IMR-90 (cell line): Measurements from ENCODE around the gene SYNE3. TPM values are rescaled to one million over a fixed set of nuclear protein-coding genes. Genes with fewer than 3 reads are reported as not detected.

Experiments used
- ATAC-seq: fragments of 200-7000 bp; cut with Tn5 transposase; 2 replicates; pipeline ENCODE4 v1.9.1; 2020; ENCODE audit warnings: low read depth, mild to moderate bottlenecking, moderate library complexity
- BruUV-seq: library from RNA; stranded (reverse); fragments of 400-500 nt; replicated peaks from 2 replicates; lab custom pipeline; 2021; lab: Mats Ljungman, UMichigan
- CTCF ChIA-PET: fragments of 300-600 bp; formaldehyde crosslinking; extraction: SDS; loops from one replicate; lab custom pipeline; 2021; ENCODE audit warnings: antibody characterized with exemption; lab: Yijun Ruan, JAX
- POLR2A ChIA-PET: fragments of 300-600 bp; sonication (Branson Sonifier 250); formaldehyde crosslinking; loops from one replicate; lab custom pipeline; 2022; ENCODE audit warnings: antibody characterized with exemption; ENCODE audit not compliant: unreplicated experiment; lab: Charles Lee
- DNase-seq: peaks from one replicate; pipeline ENCODE4 v3.0.0; 2013
- H2AFZ ChIP-seq: replicated peaks from 2 replicates; pipeline ENCODE3; 2013; ENCODE audit warnings: low read length, mild to moderate bottlenecking; ENCODE audit not compliant: poor library complexity
- H2AK5ac ChIP-seq: 2 replicates; pipeline ENCODE4 v1.6.1; 2013; ENCODE audit warnings: low read depth, low read length, inconsistent platforms
- H2AK9ac ChIP-seq: replicated peaks from 2 replicates; pipeline ENCODE3; 2013; ENCODE audit warnings: mild to moderate bottlenecking, low read depth, low read length, moderate library complexity; ENCODE audit not compliant: poor library complexity
- H2BK120ac ChIP-seq: 2 replicates; pipeline ENCODE4 v1.6.1; 2013; ENCODE audit warnings: low read depth, low read length, inconsistent platforms
- H2BK15ac ChIP-seq: 3 replicates; pipeline ENCODE4 v1.6.1; 2013; ENCODE audit warnings: low read depth, low read length, inconsistent platforms
- H2BK20ac ChIP-seq: 2 replicates; pipeline ENCODE4 v1.6.1; 2013; ENCODE audit warnings: low read depth, mild to moderate bottlenecking, inconsistent platforms, low read length, moderate library complexity
- H2BK5ac ChIP-seq: 2 replicates; pipeline ENCODE4 v1.6.1; 2013; ENCODE audit warnings: mild to moderate bottlenecking, low read depth, low read length, inconsistent platforms; ENCODE audit not compliant: poor library complexity, severe bottlenecking
- H3K14ac ChIP-seq: replicated peaks from 2 replicates; pipeline ENCODE4 v1.6.1; 2013; ENCODE audit warnings: low read depth, low read length, inconsistent platforms
- H3K18ac ChIP-seq: 2 replicates; pipeline ENCODE4 v1.6.1; 2013; ENCODE audit warnings: low read depth, low read length, control low read depth
- H3K23ac ChIP-seq: 2 replicates; pipeline ENCODE4 v1.6.1; 2013; ENCODE audit warnings: low read depth, low read length, inconsistent platforms
- H3K27ac ChIP-seq: 2 replicates; pipeline ENCODE4 v1.5.1; 2013; ENCODE audit warnings: mild to moderate bottlenecking, control low read depth, low read length; ENCODE audit not compliant: insufficient read depth
- H3K27me3 ChIP-seq: 2 replicates; pipeline ENCODE4 v1.6.1; 2013; ENCODE audit warnings: low read length; ENCODE audit not compliant: control insufficient read depth, insufficient read depth
- H3K36me3 ChIP-seq: 2 replicates; pipeline ENCODE4 v1.6.1; 2013; ENCODE audit warnings: low read length, mixed read lengths; ENCODE audit not compliant: control insufficient read depth, insufficient read depth
- H3K4ac ChIP-seq: 2 replicates; pipeline ENCODE4 v1.6.1; 2013; ENCODE audit warnings: low read depth, low read length, inconsistent platforms
- H3K4me1 ChIP-seq: 2 replicates; pipeline ENCODE4 v1.6.1; 2013; ENCODE audit warnings: low read length, mixed read lengths; ENCODE audit not compliant: control insufficient read depth, insufficient read depth
- H3K4me2 ChIP-seq: 2 replicates; pipeline ENCODE4 v1.6.1; 2013; ENCODE audit warnings: low read depth, mild to moderate bottlenecking, control low read depth, low read length, moderate library complexity
- H3K4me3 ChIP-seq: 2 replicates; pipeline ENCODE4 v1.5.1; 2013; ENCODE audit warnings: low read depth, mild to moderate bottlenecking, control low read depth, low read length, moderate library complexity; ENCODE audit not compliant: insufficient read depth
- H3K56ac ChIP-seq: 2 replicates; pipeline ENCODE4 v1.6.1; 2013; ENCODE audit warnings: low read length, inconsistent platforms; ENCODE audit not compliant: insufficient read depth; ENCODE audit errors: extremely low read depth
- H3K79me1 ChIP-seq, 2 experiments: 2 replicates each; pipeline ENCODE4 v1.6.1; 2013; ENCODE audit warnings: low read length in 2 of 2, inconsistent platforms in 1 of 2, low read depth in 1 of 2
- H3K9ac ChIP-seq: 2 replicates; pipeline ENCODE4 v1.6.1; 2013; ENCODE audit warnings: low read depth, low read length, control low read depth
- H3K9me1 ChIP-seq: 2 replicates; pipeline ENCODE4 v1.6.1; 2013; ENCODE audit warnings: low read length, inconsistent platforms; ENCODE audit not compliant: insufficient read depth
- H3K9me3 ChIP-seq: 2 replicates; pipeline ENCODE4 v1.6.1; 2013; ENCODE audit warnings: low read length; ENCODE audit not compliant: control insufficient read depth, insufficient read depth
- H4K20me1 ChIP-seq: 2 replicates; pipeline ENCODE4 v1.6.1; 2013; ENCODE audit warnings: low read length, inconsistent platforms; ENCODE audit not compliant: insufficient read depth
- H4K5ac ChIP-seq: 2 replicates; pipeline ENCODE4 v1.6.1; 2013; ENCODE audit warnings: mild to moderate bottlenecking, low read depth, low read length, control low read depth
- H4K8ac ChIP-seq, 2 experiments: 2 replicates each; pipeline ENCODE4 v1.6.1; 2013; ENCODE audit warnings: low read depth in 2 of 2, low read length in 2 of 2, control low read depth in 1 of 2, inconsistent platforms in 1 of 2
- H4K91ac ChIP-seq: 2 replicates; pipeline ENCODE4 v1.6.1; 2013; ENCODE audit warnings: low read depth, low read length, inconsistent platforms; ENCODE audit not compliant: insufficient read depth
- CEBPB ChIP-seq: IDR thresholded peaks from 2 replicates; pipeline ENCODE4 v1.6.1; 2012; ENCODE audit warnings: low read depth, low read length, improper control_type of control experiment
- CHD1 ChIP-seq: IDR thresholded peaks from 2 replicates; pipeline ENCODE4 v1.6.1; 2012; ENCODE audit warnings: low read depth, low read length, improper control_type of control experiment
- CTCF ChIP-seq: conservative IDR thresholded peaks from 2 replicates; pipeline ENCODE4 v1.5.1; 2012; ENCODE audit warnings: mild to moderate bottlenecking, low read depth, low read length, improper control_type of control experiment
- FOS ChIP-seq: fragments of 150-350 bp; IDR thresholded peaks from 2 replicates; pipeline ENCODE4 v1.6.1; 2016; ENCODE audit warnings: low read depth, low read length
- MAFK ChIP-seq: IDR thresholded peaks from 2 replicates; pipeline ENCODE4 v1.6.1; 2012; ENCODE audit warnings: low read depth, low read length, improper control_type of control experiment
- MAZ ChIP-seq: IDR thresholded peaks from 2 replicates; pipeline ENCODE4 v1.6.1; 2012; ENCODE audit warnings: low read depth, mild to moderate bottlenecking, low read length, improper control_type of control experiment, moderate library complexity, borderline replicate concordance
- MXI1 ChIP-seq: IDR thresholded peaks from 2 replicates; pipeline ENCODE4 v1.6.1; 2012; ENCODE audit warnings: low read depth, mild to moderate bottlenecking, low read length, moderate library complexity, borderline replicate concordance
- NFE2L2 ChIP-seq: fragments of 150-350 bp; IDR thresholded peaks from 2 replicates; pipeline ENCODE4 v1.6.1; 2016; ENCODE audit warnings: low read depth, mild to moderate bottlenecking, low read length
- POLR2A ChIP-seq: IDR thresholded peaks from 2 replicates; pipeline ENCODE4 v1.6.1; 2012; ENCODE audit warnings: mild to moderate bottlenecking, low read depth, low read length
- RAD21 ChIP-seq: IDR thresholded peaks from 2 replicates; pipeline ENCODE4 v1.6.1; 2012; ENCODE audit warnings: low read length, improper control_type of control experiment
- RCOR1 ChIP-seq: IDR thresholded peaks from 2 replicates; pipeline ENCODE4 v1.6.1; 2012; ENCODE audit warnings: mild to moderate bottlenecking, low read length, improper control_type of control experiment; ENCODE audit not compliant: insufficient replicate concordance
- RFX5 ChIP-seq: IDR thresholded peaks from 2 replicates; pipeline ENCODE4 v1.8.0; 2012; ENCODE audit warnings: low read depth, mild to moderate bottlenecking, low read length, moderate library complexity
- SMC3 ChIP-seq: fragments of 150-350 bp; IDR thresholded peaks from 2 replicates; pipeline ENCODE4 v1.6.1; 2016; ENCODE audit warnings: low read depth, mild to moderate bottlenecking, antibody characterized with exemption, low read length, moderate library complexity
- WGBS, 2 experiments: methylation state at CpG; one replicate each; pipeline versions ENCODE4 v1.1.5 to v1.1.7; 2013; ENCODE audit warnings: missing lambda C conversion rate in 2 of 2; ENCODE audit not compliant: insufficient read length in 1 of 2; ENCODE audit errors: extremely low coverage in 2 of 2; 5-methylcytosine and 5-hydroxymethylcytosine counted together
- dilution Hi-C: fragments of 300-500 bp; cut with HindIII; formaldehyde crosslinking; loops from one replicate; pipeline ENCODE4 v1.14.3; 2018; ENCODE audit warnings: low sequenced_read_pairs; ENCODE audit not compliant: unreplicated experiment
- in situ Hi-C: fragments of 300-500 bp; cut with MboI; formaldehyde crosslinking; loops from 3 replicates; pipeline ENCODE4 v1.14.3; 2019; ENCODE audit warnings: low sequenced_read_pairs, inconsistent platforms, mixed read lengths
- intact Hi-C: fragments of 100-400 bp; cut with micrococcal nuclease; formaldehyde crosslinking; loops from 2 replicates; pipeline ENCODE4 v1.10.0; 2022
- polyA plus RNA-seq, 3 experiments: library from polyadenylated mRNA; depleted of rRNA; stranded (reverse); fragments of >200 nt; gene quantifications; 2 replicates each; pipeline ENCODE4 v1.2.3, GENCODE V29; 2012; ENCODE audit warnings: low replicate concordance in 1 of 3
- total RNA-seq: library from RNA; depleted of rRNA; stranded (reverse); fragments of >200 nt; gene quantifications from 2 replicates; pipeline ENCODE4 v1.2.3, GENCODE V29; 2012
- TF ChIP-seq, protein P1 (sequence below): fragments of 150-350 bp; IDR thresholded peaks from 2 replicates; pipeline ENCODE4 v1.6.1; 2017; ENCODE audit warnings: mild to moderate bottlenecking, antibody characterized with exemption, low read length, low read depth
- TF ChIP-seq, protein P2 (sequence below): fragments of 150-350 bp; IDR thresholded peaks from 2 replicates; pipeline ENCODE4 v1.6.1; 2016; ENCODE audit warnings: low read depth, mild to moderate bottlenecking, low read length, moderate library complexity, borderline replicate concordance

SYNE3 gene
- total and polyA plus RNA-seq, 2 of the 4 experiments (the other 2 are of a cell fraction) = 2.9 to 5.0 TPM

DNA sequence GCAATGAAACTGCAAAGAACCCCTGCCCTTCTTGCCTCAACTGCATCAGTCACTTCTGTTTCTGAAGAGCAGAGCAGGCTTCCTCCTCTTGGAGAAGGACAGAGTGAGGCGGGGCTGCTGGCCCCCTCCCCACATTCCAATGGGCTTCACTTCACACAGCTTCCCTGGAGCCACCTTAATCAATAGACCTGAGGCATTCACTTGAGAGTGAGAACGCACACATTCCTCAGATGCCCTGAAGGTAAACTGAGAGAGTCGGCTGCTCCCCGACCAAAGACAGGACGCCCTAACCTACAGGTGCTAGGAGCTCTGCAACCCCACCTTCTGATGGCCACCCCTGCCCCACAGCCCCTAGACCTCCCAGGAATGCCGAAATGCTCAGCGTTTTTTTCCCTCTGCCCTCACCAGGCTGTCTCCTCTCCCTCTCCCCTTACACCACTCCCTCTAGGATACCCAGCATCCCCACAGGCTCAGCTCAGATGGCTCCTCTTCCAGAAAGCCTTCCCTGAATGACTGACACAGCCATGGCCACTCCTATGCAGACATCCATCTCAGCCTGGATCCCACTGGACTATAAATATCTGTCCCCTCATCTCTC, 31.1 kb downstream of the SYNE3 start:
- in situ Hi-C loops = no loop called here
- no peak overlapping the region for H3K9ac ChIP-seq
- H3K14ac ChIP-seq = no peak overlapping the region; the same call in none of the 2 replicates
- peaks cover 32% of the 10 kb centered on the region for H3K9me1 ChIP-seq
- DNase-seq (no peak), ATAC-seq (peak; percentile 31; the same call in 1 of the 2 replicates)
- no peak overlapping the region for H3K4me2 ChIP-seq
- peak overlapping the region; percentile 26 for H2BK120ac ChIP-seq
- H3K4ac ChIP-seq = peak overlapping the region; percentile 44
- no peak overlapping the region for H2BK5ac ChIP-seq
- no peak overlapping the region for H3K56ac ChIP-seq
- POLR2A ChIA-PET = no interaction called here
- no peak overlapping the region for H2AFZ ChIP-seq
- H2AK5ac ChIP-seq = peak overlapping the region; percentile 62
- H3K27ac ChIP-seq = no peak overlapping the region
- H3K18ac ChIP-seq = no peak overlapping the region
- H2BK20ac ChIP-seq = no peak overlapping the region
- H3K4me1 ChIP-seq = peaks cover 28% of the 10 kb centered on the region
- no peaks in the 10 kb centered on the region for H3K36me3 ChIP-seq
- dilution Hi-C loops = no loop called here
- no TSS peak for BruUV-seq
- H2AK9ac ChIP-seq = peak overlapping the region; percentile 1
- no peak overlapping the region for H2BK15ac ChIP-seq
- H4K20me1 ChIP-seq = peaks cover 6% of the 10 kb centered on the region; the same call in 1 of the 2 replicates
- no peaks in the 10 kb centered on the region for H3K9me3 ChIP-seq
- 0 out of 2 replicates have a peak overlapping the region, but pooled peaks have one; percentile 28 for H3K23ac ChIP-seq
- H3K79me1 ChIP-seq = peaks cover 13 to 76% of the 10 kb centered on the region in 2 experiments; a peak in 3 of 4 replicates
- H3K4me3 ChIP-seq = no peak overlapping the region
- H3K27me3 ChIP-seq = no peaks in the 10 kb centered on the region
- 50% methylated on average over 4 of the region's 7 CpGs; no CpG with 5 or more reads in 1 of the 2 experiments for WGBS, 2 experiments
- H4K5ac ChIP-seq = no peak overlapping the region
- H4K8ac ChIP-seq = peak overlapping the region in 1 of 2 experiments; percentile 5; a peak in 1 of 4 replicates
- peak overlapping the region; percentile 4; the same call in 1 of the 2 replicates for H4K91ac ChIP-seq
- CTCF ChIA-PET = interaction anchor here (0.7 kb wide), 1 partner anchor 42 kb away, joined by 3 read pairs; no protein-coding TSS in a partner anchor
- intact Hi-C loops = no loop called here
- TF ChIP-seq FOS (no peak), CTCF (no peak), RFX5 (no peak), POLR2A (no peak), SMC3 (no peak), CEBPB (no peak), MAZ (no peak), NFE2L2 (no peak), RCOR1 (no peak), MAFK (no peak), CHD1 (no peak), RAD21 (no peak), MXI1 (no peak)
- TF ChIP-seq, protein P1, sequence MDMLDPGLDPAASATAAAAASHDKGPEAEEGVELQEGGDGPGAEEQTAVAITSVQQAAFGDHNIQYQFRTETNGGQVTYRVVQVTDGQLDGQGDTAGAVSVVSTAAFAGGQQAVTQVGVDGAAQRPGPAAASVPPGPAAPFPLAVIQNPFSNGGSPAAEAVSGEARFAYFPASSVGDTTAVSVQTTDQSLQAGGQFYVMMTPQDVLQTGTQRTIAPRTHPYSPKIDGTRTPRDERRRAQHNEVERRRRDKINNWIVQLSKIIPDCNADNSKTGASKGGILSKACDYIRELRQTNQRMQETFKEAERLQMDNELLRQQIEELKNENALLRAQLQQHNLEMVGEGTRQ = no peak
- TF ChIP-seq, protein P2, sequence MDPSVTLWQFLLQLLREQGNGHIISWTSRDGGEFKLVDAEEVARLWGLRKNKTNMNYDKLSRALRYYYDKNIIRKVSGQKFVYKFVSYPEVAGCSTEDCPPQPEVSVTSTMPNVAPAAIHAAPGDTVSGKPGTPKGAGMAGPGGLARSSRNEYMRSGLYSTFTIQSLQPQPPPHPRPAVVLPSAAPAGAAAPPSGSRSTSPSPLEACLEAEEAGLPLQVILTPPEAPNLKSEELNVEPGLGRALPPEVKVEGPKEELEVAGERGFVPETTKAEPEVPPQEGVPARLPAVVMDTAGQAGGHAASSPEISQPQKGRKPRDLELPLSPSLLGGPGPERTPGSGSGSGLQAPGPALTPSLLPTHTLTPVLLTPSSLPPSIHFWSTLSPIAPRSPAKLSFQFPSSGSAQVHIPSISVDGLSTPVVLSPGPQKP = no peak
